HL-60 (cell line): ENCODE results near the gene NEUROD2.

ENCODE experiments used
- DNase-seq, 2 experiments: peaks; one replicate each; pipeline ENCODE4 v3.0.0-alpha.2; 2010 to 2020; ENCODE audit warnings: low read depth in 1 of 2, low spot score in 1 of 2
- H3K27ac ChIP-seq: fragments of 250-450 bp; sonication (Bioruptor Pico); replicated peaks from 2 replicates; pipeline ENCODE4 v1.5.1; 2020; ENCODE audit warnings: mild to moderate bottlenecking, moderate library complexity
- H3K27me3 ChIP-seq: fragments of 250-450 bp; sonication (Bioruptor Pico); 2 replicates; pipeline ENCODE4 v1.5.1; 2021; ENCODE audit warnings: mild to moderate bottlenecking, moderate library complexity; ENCODE audit not compliant: insufficient read depth, poor library complexity, severe bottlenecking
- H3K4me3 ChIP-seq: replicated peaks from 2 replicates; pipeline ENCODE4 v1.5.1; 2011; ENCODE audit warnings: mild to moderate bottlenecking, control low read depth, low read length; ENCODE audit not compliant: insufficient read depth
- GABPA ChIP-seq: IDR thresholded peaks from 2 replicates; pipeline ENCODE4 v1.6.1; 2012; ENCODE audit warnings: low read depth
- POLR2AphosphoS5 ChIP-seq: IDR thresholded peaks from 2 replicates; pipeline ENCODE4 v1.6.1; 2012; ENCODE audit warnings: low read depth
- SPI1 ChIP-seq: IDR thresholded peaks from 2 replicates; pipeline ENCODE4 v1.6.1; 2012; ENCODE audit warnings: low read depth, mild to moderate bottlenecking, borderline replicate concordance
- TF ChIP-seq, protein P1 (sequence below): IDR thresholded peaks from 2 replicates; pipeline ENCODE4 v1.6.1; 2012; ENCODE audit warnings: low read depth; ENCODE audit not compliant: insufficient replicate concordance
- TF ChIP-seq, protein P2 (sequence below): IDR thresholded peaks from one replicate; pipeline ENCODE4 v1.5.1; 2011; ENCODE audit warnings: low read length, control low read depth, inconsistent platforms; ENCODE audit not compliant: insufficient read depth

The NEUROD2 gene

DNA sequence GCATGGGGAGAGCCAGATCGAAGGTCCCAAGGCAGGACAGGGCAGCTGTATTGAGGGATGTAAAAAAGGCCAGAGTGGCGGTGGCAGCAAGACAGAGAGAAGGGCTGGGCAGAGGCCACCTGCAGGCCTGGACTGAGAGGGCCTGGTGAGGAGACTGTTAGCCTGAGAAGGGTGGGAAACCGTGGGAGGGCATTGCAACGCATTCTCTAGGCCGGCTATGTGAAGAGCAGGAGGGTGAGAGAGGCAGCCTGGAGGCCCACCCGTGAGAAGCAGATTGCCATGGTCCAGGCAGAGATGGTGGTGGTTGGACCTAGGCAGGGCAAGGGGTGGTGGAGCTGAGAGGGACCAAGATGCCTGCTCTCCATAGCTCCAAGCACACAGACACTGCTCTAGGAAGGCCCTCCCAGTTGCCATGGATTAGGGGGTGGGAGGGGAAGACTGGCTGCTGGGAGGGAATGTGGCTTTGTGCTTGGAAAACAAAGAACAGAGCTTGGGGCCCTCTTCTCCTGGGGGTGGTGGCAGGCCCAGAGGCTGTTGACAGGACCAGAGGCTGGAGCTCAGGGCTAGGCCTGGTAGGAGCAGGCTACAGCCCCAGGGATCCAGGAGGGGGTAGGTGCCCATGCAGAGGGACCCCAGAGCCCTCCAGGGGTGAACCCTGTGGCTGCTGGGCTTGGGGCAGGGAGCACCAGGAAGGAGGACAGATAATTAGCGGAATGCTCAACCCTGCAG, 45.0 kb upstream of the NEUROD2 start:
- Histone ChIP-seq H3K27me3 (no peaks in the 10 kb centered on the region), H3K27ac (no peak overlapping the region), H3K4me3 (no peak overlapping the region)
- TF ChIP-seq, protein P1, sequence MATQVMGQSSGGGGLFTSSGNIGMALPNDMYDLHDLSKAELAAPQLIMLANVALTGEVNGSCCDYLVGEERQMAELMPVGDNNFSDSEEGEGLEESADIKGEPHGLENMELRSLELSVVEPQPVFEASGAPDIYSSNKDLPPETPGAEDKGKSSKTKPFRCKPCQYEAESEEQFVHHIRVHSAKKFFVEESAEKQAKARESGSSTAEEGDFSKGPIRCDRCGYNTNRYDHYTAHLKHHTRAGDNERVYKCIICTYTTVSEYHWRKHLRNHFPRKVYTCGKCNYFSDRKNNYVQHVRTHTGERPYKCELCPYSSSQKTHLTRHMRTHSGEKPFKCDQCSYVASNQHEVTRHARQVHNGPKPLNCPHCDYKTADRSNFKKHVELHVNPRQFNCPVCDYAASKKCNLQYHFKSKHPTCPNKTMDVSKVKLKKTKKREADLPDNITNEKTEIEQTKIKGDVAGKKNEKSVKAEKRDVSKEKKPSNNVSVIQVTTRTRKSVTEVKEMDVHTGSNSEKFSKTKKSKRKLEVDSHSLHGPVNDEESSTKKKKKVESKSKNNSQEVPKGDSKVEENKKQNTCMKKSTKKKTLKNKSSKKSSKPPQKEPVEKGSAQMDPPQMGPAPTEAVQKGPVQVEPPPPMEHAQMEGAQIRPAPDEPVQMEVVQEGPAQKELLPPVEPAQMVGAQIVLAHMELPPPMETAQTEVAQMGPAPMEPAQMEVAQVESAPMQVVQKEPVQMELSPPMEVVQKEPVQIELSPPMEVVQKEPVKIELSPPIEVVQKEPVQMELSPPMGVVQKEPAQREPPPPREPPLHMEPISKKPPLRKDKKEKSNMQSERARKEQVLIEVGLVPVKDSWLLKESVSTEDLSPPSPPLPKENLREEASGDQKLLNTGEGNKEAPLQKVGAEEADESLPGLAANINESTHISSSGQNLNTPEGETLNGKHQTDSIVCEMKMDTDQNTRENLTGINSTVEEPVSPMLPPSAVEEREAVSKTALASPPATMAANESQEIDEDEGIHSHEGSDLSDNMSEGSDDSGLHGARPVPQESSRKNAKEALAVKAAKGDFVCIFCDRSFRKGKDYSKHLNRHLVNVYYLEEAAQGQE, result no peak
- TF ChIP-seq GABPA (no peak), SPI1 (no peak), POLR2AphosphoS5 (no peak)
- TF ChIP-seq, protein P2, sequence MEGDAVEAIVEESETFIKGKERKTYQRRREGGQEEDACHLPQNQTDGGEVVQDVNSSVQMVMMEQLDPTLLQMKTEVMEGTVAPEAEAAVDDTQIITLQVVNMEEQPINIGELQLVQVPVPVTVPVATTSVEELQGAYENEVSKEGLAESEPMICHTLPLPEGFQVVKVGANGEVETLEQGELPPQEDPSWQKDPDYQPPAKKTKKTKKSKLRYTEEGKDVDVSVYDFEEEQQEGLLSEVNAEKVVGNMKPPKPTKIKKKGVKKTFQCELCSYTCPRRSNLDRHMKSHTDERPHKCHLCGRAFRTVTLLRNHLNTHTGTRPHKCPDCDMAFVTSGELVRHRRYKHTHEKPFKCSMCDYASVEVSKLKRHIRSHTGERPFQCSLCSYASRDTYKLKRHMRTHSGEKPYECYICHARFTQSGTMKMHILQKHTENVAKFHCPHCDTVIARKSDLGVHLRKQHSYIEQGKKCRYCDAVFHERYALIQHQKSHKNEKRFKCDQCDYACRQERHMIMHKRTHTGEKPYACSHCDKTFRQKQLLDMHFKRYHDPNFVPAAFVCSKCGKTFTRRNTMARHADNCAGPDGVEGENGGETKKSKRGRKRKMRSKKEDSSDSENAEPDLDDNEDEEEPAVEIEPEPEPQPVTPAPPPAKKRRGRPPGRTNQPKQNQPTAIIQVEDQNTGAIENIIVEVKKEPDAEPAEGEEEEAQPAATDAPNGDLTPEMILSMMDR, result no peak
- no peak for DNase-seq

DNA sequence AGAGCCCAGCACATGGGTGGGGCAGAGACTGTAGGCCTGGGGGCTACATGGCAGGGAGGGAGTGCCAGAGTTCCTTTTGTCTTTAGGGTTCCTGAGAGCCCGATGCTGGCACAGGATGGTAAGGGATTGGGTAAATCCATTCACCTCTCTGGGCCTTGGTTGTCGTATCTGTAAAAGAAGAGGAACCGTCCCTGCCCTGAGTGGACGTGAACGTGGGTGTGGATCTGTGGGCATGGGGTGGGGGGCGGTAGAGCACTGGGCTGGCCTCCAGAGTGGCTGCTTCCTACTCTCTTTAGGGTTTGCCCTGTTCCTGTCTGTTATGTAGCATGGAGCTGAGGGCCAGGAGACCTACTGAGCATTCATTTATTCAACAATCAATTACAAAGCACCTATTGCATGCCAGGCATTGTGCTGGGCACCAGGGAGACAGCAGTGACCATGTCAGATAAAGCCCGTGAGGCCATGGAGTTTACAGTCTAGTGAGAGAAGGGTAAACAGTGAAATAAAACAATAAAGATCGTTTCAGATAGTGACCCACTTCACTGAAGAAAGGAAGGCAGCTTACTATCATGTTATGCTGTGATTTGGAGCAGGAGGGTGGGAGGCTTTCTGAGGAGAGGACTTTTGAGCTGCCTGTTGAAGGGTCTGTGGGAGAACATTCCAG, 44.3 kb upstream of the NEUROD2 start:
- H3K27me3 ChIP-seq, result no peaks in the 10 kb centered on the region
- H3K27ac ChIP-seq, result no peak overlapping the region
- no peak overlapping the region for H3K4me3 ChIP-seq
- no peak for DNase-seq
- no peak for TF ChIP-seq GABPA
- no peak for TF ChIP-seq SPI1
- TF ChIP-seq POLR2AphosphoS5, result no peak
- TF ChIP-seq, protein P1, result no peak
- TF ChIP-seq, protein P2, result no peak

DNA sequence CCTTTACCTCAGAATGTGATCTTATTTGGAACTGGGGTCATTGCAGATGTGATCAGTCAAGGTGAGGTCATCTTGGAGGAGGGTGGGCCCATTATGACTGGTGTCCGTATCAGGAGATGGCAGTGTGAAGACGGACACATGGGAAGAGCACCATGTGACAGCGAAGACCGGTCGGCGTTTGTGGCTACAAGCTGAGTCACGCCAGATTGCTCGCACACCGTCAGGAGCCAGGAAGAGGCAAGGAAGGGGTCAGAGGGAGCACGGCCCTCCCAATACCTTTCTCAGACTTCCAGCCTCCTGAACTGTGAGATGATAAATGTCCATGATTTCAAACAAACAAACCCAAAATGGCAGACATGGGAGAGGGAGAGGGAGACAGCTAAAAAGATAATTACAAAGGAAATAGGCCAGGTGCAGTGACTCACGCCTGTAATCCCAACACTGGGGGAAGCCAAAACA, 42.4 kb upstream of the NEUROD2 start:
- Histone ChIP-seq H3K27ac (no peak overlapping the region), H3K27me3 (no peaks in the 10 kb centered on the region), H3K4me3 (no peak overlapping the region)
- TF ChIP-seq SPI1 (no peak), GABPA (no peak), POLR2AphosphoS5 (no peak)
- TF ChIP-seq, protein P2, result no peak
- TF ChIP-seq, protein P1, result no peak
- no peak for DNase-seq
